ENCODE results near the gene NOL7. TPM values are rescaled to one million over a fixed set of nuclear protein-coding genes. Genes with fewer than 3 reads are reported as not detected.
A peak's percentile ranks its signal among the peaks of the same experiment; 100 is the strongest.

The NOL7 gene
- total and polyA plus RNA-seq, 2 of the 13 experiments (the other 11 are each of a cell fraction or from before 2014, with no cell fraction given), result 37.8 to 186 TPM

DNA sequence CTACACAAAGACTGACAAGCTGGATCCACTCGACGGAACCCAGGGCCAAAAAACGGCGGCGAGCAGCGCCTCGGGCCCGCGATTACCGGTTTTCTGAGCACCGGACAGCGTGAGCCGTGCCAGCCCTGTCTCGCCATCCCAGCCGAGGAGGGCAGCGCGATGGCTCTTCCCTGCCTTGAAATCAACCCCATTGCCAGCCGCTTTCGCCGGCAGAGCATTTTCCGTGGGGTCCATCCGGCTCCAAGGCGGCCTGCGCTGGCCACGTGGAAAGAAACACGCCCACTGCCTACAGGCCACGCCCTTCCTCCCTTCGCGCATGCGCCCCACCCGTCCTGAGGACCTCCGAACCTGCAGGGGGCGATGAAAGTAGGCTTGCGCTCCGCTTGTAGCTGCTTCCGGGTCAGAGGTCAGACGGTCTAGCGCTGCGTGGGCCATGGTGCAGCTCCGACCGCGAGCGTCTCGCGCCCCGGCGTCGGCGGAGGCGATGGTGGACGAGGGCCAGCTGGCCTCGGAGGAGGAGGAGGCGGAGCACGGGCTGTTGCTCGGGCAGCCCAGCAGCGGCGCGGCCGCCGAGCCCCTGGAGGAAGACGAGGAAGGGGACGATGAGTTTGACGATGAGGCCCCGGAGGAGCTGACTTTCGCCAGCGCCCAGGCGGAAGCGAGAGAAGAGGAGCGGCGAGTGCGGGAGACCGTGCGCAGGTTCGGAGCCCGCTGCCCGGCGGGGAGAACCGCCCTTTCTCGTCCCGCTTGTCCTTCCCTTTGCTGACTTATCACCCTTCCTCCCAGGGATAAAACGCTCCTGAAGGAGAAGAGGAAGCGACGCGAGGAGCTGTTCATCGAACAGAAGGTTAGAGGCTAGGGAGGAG, at the start of gene NOL7 (continued):
- TF ChIP-seq ZNF607 (CRISPR knock-in tag; IDR thresholded peaks at IDR 0.05; ENCODE audit: borderline replicate concordance) (peak; percentile 93), JARID2 (CRISPR knock-in tag; IDR thresholded peaks at IDR 0.05; ENCODE audit: insufficient replicate concordance) (peak; percentile 26), TBL1XR1 (IDR thresholded peaks at IDR 0.05; ENCODE audit: borderline replicate concordance, low read length, partially characterized antibody) (peak; percentile 78), ZNF879 (CRISPR knock-in tag; IDR thresholded peaks at IDR 0.05) (peak; percentile 99), KLF6 (CRISPR knock-in tag; IDR thresholded peaks at IDR 0.05) (peak; percentile 97), ZNF570 (CRISPR knock-in tag; IDR thresholded peaks at IDR 0.05; ENCODE audit: borderline replicate concordance) (peak; percentile 73; the same call in 1 of the 2 replicates), ISL2 (CRISPR knock-in tag; IDR thresholded peaks at IDR 0.05) (peak; percentile 88), KLF11 (CRISPR knock-in tag; IDR thresholded peaks at IDR 0.05) (peak; percentile 78), ZC3H13 (CRISPR knock-in tag; IDR thresholded peaks at IDR 0.05) (peak; percentile 97), CCDC6 (CRISPR knock-in tag; IDR thresholded peaks at IDR 0.05) (peak; percentile 96)
- TF ChIP-seq, protein P1, sequence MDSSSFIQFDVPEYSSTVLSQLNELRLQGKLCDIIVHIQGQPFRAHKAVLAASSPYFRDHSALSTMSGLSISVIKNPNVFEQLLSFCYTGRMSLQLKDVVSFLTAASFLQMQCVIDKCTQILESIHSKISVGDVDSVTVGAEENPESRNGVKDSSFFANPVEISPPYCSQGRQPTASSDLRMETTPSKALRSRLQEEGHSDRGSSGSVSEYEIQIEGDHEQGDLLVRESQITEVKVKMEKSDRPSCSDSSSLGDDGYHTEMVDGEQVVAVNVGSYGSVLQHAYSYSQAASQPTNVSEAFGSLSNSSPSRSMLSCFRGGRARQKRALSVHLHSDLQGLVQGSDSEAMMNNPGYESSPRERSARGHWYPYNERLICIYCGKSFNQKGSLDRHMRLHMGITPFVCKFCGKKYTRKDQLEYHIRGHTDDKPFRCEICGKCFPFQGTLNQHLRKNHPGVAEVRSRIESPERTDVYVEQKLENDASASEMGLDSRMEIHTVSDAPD (CRISPR knock-in tag; IDR thresholded peaks at IDR 0.05), result peak; percentile 84
- TF ChIP-seq, protein P2, sequence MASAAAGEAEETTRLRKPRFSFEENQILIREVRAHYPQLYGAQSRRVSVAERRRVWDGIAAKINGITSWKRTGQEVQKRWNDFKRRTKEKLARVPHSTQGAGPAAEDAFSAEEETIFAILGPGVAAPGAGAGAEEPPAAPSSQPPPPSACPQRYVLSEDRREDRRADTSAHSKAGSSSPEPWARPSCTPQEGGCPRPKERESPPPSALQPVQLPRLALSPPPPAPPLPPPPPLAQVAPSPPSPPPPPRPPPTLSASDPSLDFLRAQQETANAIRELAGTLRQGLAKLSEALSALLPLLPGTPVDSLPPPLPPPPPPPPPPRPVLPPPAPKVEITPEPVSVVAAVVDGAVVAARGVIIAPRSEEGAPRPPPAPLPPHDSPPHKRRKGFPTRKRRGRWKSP (CRISPR knock-in tag; IDR thresholded peaks at IDR 0.05), result peak; percentile 97
- TF ChIP-seq, protein P3, sequence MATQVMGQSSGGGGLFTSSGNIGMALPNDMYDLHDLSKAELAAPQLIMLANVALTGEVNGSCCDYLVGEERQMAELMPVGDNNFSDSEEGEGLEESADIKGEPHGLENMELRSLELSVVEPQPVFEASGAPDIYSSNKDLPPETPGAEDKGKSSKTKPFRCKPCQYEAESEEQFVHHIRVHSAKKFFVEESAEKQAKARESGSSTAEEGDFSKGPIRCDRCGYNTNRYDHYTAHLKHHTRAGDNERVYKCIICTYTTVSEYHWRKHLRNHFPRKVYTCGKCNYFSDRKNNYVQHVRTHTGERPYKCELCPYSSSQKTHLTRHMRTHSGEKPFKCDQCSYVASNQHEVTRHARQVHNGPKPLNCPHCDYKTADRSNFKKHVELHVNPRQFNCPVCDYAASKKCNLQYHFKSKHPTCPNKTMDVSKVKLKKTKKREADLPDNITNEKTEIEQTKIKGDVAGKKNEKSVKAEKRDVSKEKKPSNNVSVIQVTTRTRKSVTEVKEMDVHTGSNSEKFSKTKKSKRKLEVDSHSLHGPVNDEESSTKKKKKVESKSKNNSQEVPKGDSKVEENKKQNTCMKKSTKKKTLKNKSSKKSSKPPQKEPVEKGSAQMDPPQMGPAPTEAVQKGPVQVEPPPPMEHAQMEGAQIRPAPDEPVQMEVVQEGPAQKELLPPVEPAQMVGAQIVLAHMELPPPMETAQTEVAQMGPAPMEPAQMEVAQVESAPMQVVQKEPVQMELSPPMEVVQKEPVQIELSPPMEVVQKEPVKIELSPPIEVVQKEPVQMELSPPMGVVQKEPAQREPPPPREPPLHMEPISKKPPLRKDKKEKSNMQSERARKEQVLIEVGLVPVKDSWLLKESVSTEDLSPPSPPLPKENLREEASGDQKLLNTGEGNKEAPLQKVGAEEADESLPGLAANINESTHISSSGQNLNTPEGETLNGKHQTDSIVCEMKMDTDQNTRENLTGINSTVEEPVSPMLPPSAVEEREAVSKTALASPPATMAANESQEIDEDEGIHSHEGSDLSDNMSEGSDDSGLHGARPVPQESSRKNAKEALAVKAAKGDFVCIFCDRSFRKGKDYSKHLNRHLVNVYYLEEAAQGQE (IDR thresholded peaks at IDR 0.05; ENCODE audit: borderline replicate concordance in 1 of 2, low read depth in 1 of 2, low read length in 2 of 2), result peak in 1 of 2 experiments; percentile 80; a peak in 1 of 4 replicates
- TF ChIP-seq, protein P4, sequence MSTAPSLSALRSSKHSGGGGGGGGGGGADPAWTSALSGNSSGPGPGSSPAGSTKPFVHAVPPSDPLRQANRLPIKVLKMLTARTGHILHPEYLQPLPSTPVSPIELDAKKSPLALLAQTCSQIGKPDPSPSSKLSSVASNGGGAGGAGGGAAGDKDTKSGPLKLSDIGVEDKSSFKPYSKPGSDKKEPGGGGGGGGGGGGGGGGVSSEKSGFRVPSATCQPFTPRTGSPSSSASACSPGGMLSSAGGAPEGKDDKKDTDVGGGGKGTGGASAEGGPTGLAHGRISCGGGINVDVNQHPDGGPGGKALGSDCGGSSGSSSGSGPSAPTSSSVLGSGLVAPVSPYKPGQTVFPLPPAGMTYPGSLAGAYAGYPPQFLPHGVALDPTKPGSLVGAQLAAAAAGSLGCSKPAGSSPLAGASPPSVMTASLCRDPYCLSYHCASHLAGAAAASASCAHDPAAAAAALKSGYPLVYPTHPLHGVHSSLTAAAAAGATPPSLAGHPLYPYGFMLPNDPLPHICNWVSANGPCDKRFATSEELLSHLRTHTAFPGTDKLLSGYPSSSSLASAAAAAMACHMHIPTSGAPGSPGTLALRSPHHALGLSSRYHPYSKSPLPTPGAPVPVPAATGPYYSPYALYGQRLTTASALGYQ (CRISPR knock-in tag; IDR thresholded peaks at IDR 0.05), result peak; percentile 20; the same call in 1 of the 2 replicates
- TF ChIP-seq, protein P5, sequence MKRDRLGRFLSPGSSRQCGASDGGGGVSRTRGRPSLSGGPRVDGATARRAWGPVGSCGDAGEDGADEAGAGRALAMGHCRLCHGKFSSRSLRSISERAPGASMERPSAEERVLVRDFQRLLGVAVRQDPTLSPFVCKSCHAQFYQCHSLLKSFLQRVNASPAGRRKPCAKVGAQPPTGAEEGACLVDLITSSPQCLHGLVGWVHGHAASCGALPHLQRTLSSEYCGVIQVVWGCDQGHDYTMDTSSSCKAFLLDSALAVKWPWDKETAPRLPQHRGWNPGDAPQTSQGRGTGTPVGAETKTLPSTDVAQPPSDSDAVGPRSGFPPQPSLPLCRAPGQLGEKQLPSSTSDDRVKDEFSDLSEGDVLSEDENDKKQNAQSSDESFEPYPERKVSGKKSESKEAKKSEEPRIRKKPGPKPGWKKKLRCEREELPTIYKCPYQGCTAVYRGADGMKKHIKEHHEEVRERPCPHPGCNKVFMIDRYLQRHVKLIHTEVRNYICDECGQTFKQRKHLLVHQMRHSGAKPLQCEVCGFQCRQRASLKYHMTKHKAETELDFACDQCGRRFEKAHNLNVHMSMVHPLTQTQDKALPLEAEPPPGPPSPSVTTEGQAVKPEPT (CRISPR knock-in tag; IDR thresholded peaks at IDR 0.05; ENCODE audit: low read depth), result peak; percentile 46; the same call in 1 of the 2 replicates
- TF ChIP-seq, protein P6, sequence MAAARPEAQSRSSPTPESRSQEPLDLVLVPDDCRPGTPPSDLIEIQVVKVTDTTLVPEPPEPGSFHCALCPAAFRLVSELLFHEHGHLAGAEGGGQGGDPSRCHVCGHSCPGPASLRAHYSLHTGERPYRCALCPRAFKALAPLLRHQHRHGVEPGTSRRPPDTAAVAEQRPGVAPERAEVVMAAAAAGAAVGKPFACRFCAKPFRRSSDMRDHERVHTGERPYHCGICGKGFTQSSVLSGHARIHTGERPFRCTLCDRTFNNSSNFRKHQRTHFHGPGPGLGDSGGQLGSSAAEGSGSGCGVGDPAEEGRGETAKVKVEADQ (CRISPR knock-in tag; IDR thresholded peaks at IDR 0.05; ENCODE audit: borderline replicate concordance), result peak; percentile 99
